ENCODE results near the gene COG7. TPM values are rescaled to one million over a fixed set of nuclear protein-coding genes. Genes with fewer than 3 reads are reported as not detected.
"Not testable (repeated sequence)": the region's sequence is repeated elsewhere in the genome, so short reads cannot be mapped to it uniquely, and the experiment has no call there.

Gene COG7
- total RNA-seq, 4 donors from 2014 or later: 12.0 to 23.0 (median 13.3) TPM

- no peak for ATAC-seq (ENCODE audit: low FRiP score)
- no peak for DNase-seq (ENCODE audit: low spot score)
- TF ChIP-seq CTCF (IDR thresholded peaks at IDR 0.05): no peak
These were observed 32.9 kb upstream of the COG7 start for GRCh38 chr16:23485841-23486240.

GRCh38 chr16:23485257-23485614 is 32.2 kb upstream of the COG7 start:
- no peak for DNase-seq (ENCODE audit: low spot score)
- ATAC-seq (ENCODE audit: low FRiP score): no peak
- TF ChIP-seq CTCF (IDR thresholded peaks at IDR 0.05): no peak

GRCh38 chr16:23484510-23485256 is 31.7 kb upstream of the COG7 start:
- no peak for TF ChIP-seq CTCF (IDR thresholded peaks at IDR 0.05)
- DNase-seq (ENCODE audit: low spot score) (no peak), ATAC-seq (ENCODE audit: low FRiP score) (no peak)

GRCh38 chr16:23483492-23483891 is 30.5 kb upstream of the COG7 start:
- not testable (repeated sequence) for ATAC-seq (ENCODE audit: low FRiP score); DNase-seq (ENCODE audit: low spot score)

GRCh38 chr16:23482778-23483177 is 29.8 kb upstream of the COG7 start:
- no peak for DNase-seq (ENCODE audit: low spot score)

GRCh38 chr16:23480257-23480656 is 27.3 kb upstream of the COG7 start:
- TF ChIP-seq CTCF (IDR thresholded peaks at IDR 0.05): no peak
- ATAC-seq (ENCODE audit: low FRiP score): no peak

More at GRCh38 chr16:23482778-23483177, 29.8 kb upstream of the COG7 start:
- ATAC-seq (ENCODE audit: low FRiP score): no peak
- TF ChIP-seq CTCF (IDR thresholded peaks at IDR 0.05): no peak

GRCh38 chr16:23479138-23479537 is 26.1 kb upstream of the COG7 start:
- no peak for TF ChIP-seq CTCF (IDR thresholded peaks at IDR 0.05)
- no peak for ATAC-seq (ENCODE audit: low FRiP score)
- no peak for DNase-seq (ENCODE audit: low spot score)

More at GRCh38 chr16:23480257-23480656, 27.3 kb upstream of the COG7 start:
- DNase-seq (ENCODE audit: low spot score): no peak

All from omental fat pad (tissue), 4 donors.